KMS-11 (cell line): Measurements from ENCODE around the gene STAC3.
A peak's percentile ranks its signal among the peaks of the same experiment; 100 is the strongest.

ENCODE experiments used
- H2AFZ ChIP-seq: fragments of 200-600 bp; sonication (generic); 2 replicates; pipeline ENCODE4 v1.6.1; 2016; ENCODE audit warnings: antibody characterized with exemption, mixed run types, low read depth
- H3K27ac ChIP-seq: fragments of 200-600 bp; sonication (generic); 2 replicates; pipeline ENCODE4 v1.6.1; 2016; ENCODE audit warnings: mild to moderate bottlenecking, mixed run types
- H3K27me3 ChIP-seq: fragments of 200-600 bp; sonication (generic); 2 replicates; pipeline ENCODE4 v1.6.1; 2017; ENCODE audit warnings: mild to moderate bottlenecking, low read depth, mixed run types, moderate library complexity; ENCODE audit not compliant: insufficient read depth
- H3K36me3 ChIP-seq: fragments of 200-600 bp; sonication (generic); 2 replicates; pipeline ENCODE4 v1.6.1; 2017; ENCODE audit warnings: mild to moderate bottlenecking, mixed run types; ENCODE audit not compliant: insufficient read depth
- H3K4me1 ChIP-seq: fragments of 200-600 bp; sonication (generic); 2 replicates; pipeline ENCODE4 v1.6.1; 2016; ENCODE audit warnings: mild to moderate bottlenecking, low read depth, mixed run types; ENCODE audit not compliant: poor library complexity, severe bottlenecking
- H3K4me2 ChIP-seq: fragments of 200-600 bp; sonication (generic); 2 replicates; pipeline ENCODE4 v1.7.0; 2016; ENCODE audit warnings: mild to moderate bottlenecking, mixed run types
- H3K4me3 ChIP-seq: fragments of 200-600 bp; sonication (generic); IDR thresholded peaks from 2 replicates; pipeline ENCODE4 v1.6.1; 2017; ENCODE audit warnings: low read depth, low read length, mixed read lengths; ENCODE audit not compliant: insufficient read depth
- H3K79me2 ChIP-seq: fragments of 200-600 bp; sonication (generic); 2 replicates; pipeline ENCODE4 v1.6.1; 2016; ENCODE audit warnings: low read depth, mixed run types; ENCODE audit not compliant: insufficient read depth
- H3K9ac ChIP-seq: fragments of 200-600 bp; sonication (generic); 2 replicates; pipeline ENCODE4 v1.6.1; 2016; ENCODE audit warnings: mild to moderate bottlenecking, mixed run types
- H4K20me1 ChIP-seq: fragments of 200-600 bp; sonication (generic); 2 replicates; pipeline ENCODE4 v1.6.1; 2016; ENCODE audit warnings: mild to moderate bottlenecking, mixed run types; ENCODE audit not compliant: insufficient read depth
- TF ChIP-seq, protein P1 (sequence below): fragments of 200-600 bp; sonication (generic); conservative IDR thresholded peaks from 2 replicates; pipeline ENCODE4 v1.6.1; 2017; ENCODE audit warnings: low read depth, mild to moderate bottlenecking, antibody characterized with exemption, low read length, moderate library complexity, mixed read lengths

The STAC3 gene

DNA sequence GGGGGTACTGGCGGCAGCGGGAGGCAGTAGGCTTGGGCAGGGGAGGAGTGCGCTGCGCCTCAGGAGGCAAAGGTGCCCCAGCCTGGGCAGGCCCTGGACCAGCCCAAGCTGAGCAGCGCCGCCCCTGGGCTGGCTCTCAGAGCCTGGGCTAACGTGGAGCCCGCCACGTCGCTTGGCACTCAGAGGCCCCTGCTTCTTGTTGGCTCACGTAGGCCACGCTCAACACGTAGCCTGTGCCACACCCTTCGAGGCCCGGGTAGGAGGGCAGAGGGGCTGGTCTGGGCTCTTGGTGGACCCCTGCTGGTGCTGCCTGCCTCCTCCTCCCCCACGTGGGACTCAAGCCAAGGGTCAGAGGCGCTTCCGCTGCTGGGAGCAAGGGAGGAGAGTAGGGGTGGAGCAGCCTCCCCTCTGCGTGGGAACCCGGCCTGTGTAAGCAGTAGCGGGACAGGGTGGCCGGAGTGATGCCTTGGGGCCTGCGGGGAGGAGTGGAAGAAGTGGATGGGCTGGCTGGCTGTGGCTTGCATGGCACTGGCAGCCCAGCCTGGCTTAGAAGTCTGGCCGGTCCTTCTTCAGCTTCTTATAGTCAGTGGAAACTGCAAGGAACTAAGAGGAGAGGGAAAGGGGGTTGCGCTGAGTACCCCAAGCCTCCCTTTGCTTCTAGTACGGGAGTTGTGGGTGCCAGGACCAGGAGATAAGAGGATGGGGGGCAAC, 15.8 kb downstream of the STAC3 start:
- peaks cover 12% of the 10 kb centered on the region; the same call in 1 of the 2 replicates for H3K36me3 ChIP-seq
- H3K4me2 ChIP-seq, result no peak overlapping the region
- peaks cover 28% of the 10 kb centered on the region for H3K27me3 ChIP-seq
- H3K9ac ChIP-seq, result no peak overlapping the region
- H3K4me1 ChIP-seq, result peaks cover 45% of the 10 kb centered on the region
- no peak overlapping the region for H2AFZ ChIP-seq
- H4K20me1 ChIP-seq, result no peaks in the 10 kb centered on the region
- H3K27ac ChIP-seq, result no peak overlapping the region
- H3K79me2 ChIP-seq, result peaks cover 23% of the 10 kb centered on the region
- H3K4me3 ChIP-seq, result no peak overlapping the region
- TF ChIP-seq, protein P1, sequence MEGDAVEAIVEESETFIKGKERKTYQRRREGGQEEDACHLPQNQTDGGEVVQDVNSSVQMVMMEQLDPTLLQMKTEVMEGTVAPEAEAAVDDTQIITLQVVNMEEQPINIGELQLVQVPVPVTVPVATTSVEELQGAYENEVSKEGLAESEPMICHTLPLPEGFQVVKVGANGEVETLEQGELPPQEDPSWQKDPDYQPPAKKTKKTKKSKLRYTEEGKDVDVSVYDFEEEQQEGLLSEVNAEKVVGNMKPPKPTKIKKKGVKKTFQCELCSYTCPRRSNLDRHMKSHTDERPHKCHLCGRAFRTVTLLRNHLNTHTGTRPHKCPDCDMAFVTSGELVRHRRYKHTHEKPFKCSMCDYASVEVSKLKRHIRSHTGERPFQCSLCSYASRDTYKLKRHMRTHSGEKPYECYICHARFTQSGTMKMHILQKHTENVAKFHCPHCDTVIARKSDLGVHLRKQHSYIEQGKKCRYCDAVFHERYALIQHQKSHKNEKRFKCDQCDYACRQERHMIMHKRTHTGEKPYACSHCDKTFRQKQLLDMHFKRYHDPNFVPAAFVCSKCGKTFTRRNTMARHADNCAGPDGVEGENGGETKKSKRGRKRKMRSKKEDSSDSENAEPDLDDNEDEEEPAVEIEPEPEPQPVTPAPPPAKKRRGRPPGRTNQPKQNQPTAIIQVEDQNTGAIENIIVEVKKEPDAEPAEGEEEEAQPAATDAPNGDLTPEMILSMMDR, result peak; percentile 3; the same call in 1 of the 2 replicates

DNA sequence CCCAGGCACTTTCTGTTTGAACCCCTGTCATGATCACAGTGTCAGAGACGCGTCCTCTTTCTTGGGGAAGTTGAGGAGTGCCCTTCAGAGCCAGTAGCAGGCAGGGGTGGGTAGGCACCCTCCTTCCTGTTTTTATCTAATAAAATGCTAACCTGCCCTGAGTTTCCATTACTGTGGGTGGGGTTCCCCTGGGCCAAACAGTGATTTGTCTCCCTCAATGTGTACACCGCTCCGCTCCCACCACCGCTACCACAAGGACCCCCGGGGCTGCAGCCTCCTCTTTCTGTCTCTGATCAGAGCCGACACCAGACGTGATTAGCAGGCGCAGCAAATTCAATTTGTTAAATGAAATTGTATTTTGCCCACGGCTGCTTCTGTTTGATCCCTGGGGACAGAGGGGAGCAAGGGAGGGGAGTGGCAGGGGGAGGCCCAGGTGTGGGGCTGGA, 16.4 kb downstream of the STAC3 start:
- TF ChIP-seq, protein P1, result no peak
- peaks cover 29% of the 10 kb centered on the region for H3K79me2 ChIP-seq
- H3K9ac ChIP-seq, result no peak overlapping the region
- peaks cover 42% of the 10 kb centered on the region for H3K4me1 ChIP-seq
- H3K4me3 ChIP-seq, result no peak overlapping the region
- H3K27me3 ChIP-seq, result peaks cover 23% of the 10 kb centered on the region
- no peak overlapping the region for H3K27ac ChIP-seq
- H3K4me2 ChIP-seq, result no peak overlapping the region
- peaks cover 12% of the 10 kb centered on the region; the same call in 1 of the 2 replicates for H3K36me3 ChIP-seq
- no peaks in the 10 kb centered on the region for H4K20me1 ChIP-seq
- no peak overlapping the region for H2AFZ ChIP-seq

DNA sequence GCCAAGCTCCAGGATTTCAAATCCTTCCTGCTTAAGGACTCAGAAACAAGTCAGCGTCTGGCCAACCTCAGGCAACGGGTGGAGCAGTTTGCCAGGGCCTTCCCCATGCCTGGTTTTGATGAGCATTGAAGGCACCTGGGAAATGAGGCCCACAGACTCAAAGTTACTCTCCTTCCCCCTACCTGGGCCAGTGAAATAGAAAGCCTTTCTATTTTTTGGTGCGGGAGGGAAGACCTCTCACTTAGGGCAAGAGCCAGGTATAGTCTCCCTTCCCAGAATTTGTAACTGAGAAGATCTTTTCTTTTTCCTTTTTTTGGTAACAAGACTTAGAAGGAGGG, 16.8 kb downstream of the STAC3 start:
- Histone ChIP-seq H3K4me2 (no peak overlapping the region), H2AFZ (no peak overlapping the region), H3K4me3 (no peak overlapping the region), H3K27me3 (peaks cover 19% of the 10 kb centered on the region), H4K20me1 (no peaks in the 10 kb centered on the region), H3K79me2 (peaks cover 33% of the 10 kb centered on the region), H3K4me1 (peaks cover 39% of the 10 kb centered on the region), H3K27ac (no peak overlapping the region), H3K36me3 (peaks cover 12% of the 10 kb centered on the region; the same call in 1 of the 2 replicates), H3K9ac (no peak overlapping the region)
- TF ChIP-seq, protein P1, result no peak

DNA sequence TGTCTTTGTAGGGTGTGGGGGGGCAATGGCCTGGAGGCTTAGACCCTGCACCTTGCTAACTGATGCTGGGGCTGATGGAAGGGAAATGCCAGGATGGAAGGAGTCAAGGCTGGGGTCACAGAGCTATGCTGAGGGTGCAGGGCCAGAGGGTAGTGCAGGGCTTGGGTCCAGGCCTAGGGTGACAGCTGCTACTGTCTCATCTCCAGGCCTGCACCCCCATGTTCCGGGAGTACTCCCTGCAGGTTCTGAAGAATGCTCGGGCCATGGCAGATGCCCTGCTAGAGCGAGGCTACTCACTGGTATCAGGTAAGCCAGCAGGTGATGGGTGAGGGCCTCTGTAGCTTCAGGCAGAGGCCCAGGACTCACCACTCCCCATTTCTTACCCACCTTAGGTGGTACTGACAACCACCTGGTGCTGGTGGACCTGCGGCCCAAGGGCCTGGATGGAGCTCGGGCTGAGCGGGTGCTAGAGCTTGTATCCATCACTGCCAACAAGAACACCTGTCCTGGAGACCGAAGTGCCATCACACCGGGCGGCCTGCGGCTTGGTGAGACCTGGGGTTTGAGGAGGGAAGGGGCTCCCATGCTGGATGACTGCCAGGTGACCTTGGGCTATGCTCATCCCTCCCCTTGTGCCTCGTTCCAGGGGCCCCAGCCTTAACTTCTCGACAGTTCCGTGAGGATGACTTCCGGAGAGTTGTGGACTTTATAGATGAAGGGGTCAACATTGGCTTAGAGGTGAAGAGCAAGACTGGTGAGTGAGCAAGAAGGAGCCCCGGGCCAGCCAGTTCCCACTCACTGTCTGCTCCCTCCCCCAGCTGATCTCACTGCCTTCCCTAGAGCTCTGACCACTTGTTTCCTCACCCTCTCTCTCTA, 17.4 kb downstream of the STAC3 start:
- H3K27ac ChIP-seq, result no peak overlapping the region
- H4K20me1 ChIP-seq, result no peaks in the 10 kb centered on the region
- H3K4me1 ChIP-seq, result peaks cover 41% of the 10 kb centered on the region
- H3K4me2 ChIP-seq, result no peak overlapping the region
- H2AFZ ChIP-seq, result no peak overlapping the region
- TF ChIP-seq, protein P1, result no peak
- H3K9ac ChIP-seq, result no peak overlapping the region
- H3K27me3 ChIP-seq, result peaks cover 16% of the 10 kb centered on the region
- peaks cover 35% of the 10 kb centered on the region for H3K79me2 ChIP-seq
- no peak overlapping the region for H3K4me3 ChIP-seq
- peaks cover 12% of the 10 kb centered on the region; the same call in 1 of the 2 replicates for H3K36me3 ChIP-seq
